NCI-H2107 treated with DMSO at 0.1 percent for 48 hours (cell line): ENCODE measurements around the gene SLC6A18.

Experiments
- DNase-seq: peaks from one replicate; lab custom pipeline; 2025; ENCODE audit not compliant: unreplicated experiment; lab: John Stamatoyannopoulos, UW

SLC6A18 gene

DNA sequence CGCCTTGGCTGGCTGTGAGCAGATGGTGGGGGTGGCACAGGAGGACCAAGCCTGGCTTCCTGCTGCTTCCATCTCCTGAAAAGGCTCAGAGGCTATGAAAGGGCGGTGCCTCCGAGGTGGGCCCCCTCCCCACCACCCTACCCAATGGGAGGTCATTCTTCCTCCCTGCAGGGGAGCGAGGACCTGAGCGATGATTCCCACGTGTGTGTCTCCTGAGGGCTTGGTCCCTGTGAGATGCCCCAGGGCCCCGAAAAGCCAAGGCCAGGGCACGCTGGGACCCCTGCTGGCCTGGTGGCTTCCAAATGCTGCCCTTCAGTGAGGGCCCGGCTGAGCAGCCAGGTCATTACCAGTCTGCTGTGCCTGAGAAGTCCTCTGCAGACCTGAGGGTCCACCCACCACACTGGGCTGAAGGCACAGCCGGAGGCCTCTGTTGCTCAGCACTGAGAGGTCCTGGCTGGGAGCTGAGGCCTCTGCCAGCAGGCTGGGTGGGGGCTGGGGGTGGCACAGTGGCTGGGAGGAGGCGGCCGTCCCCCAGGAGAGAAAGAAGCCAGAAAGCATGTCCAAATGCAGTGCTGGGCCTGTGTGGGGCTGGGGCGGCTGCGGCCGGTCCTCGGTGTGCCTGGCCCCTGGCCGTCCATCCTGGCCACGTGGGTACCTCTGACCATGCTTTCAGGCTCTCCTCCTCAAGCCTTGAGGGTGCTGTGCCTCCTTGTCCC, 37.8 kb upstream of the SLC6A18 start:
- DNase-seq: no peak

DNA sequence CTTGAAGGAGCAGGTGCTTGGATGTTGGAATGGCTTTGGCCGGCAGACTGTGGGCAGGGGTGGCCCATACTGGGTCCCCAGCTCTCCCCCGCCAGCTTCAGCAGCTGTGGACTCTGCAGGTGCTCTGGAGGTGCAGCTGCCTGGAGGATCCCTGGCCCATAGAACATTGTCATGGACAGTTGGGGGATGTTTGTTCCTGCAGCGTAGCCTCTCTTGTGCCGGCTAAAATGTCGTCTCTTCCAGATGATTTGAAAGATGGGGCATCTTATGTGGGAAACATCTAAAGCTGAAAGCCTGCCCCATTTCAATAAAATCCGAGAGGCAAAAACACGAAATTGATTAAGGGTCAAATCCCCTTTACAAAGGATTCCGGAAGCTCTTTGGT, 37.2 kb upstream of the SLC6A18 start:
- DNase-seq: no peak

DNA sequence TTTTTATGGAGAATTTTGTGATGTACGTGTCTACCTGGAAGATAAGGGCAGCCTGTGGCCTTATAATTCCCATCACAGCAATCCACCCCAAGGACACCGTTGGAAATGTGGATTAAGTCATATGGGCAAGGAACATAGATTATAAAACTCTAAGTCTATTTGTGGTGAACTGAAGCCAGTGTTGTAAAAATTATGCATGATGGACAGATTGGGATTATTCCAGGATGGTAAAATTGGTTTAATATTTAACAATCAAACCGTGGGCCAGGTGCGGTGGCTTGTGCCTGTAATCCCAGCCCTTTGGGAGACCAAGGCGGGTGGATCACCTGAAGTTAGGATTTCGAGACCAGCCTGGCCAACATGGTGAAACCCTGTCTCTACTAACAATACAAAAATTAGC, 36.7 kb upstream of the SLC6A18 start:
- DNase-seq: no peak

DNA sequence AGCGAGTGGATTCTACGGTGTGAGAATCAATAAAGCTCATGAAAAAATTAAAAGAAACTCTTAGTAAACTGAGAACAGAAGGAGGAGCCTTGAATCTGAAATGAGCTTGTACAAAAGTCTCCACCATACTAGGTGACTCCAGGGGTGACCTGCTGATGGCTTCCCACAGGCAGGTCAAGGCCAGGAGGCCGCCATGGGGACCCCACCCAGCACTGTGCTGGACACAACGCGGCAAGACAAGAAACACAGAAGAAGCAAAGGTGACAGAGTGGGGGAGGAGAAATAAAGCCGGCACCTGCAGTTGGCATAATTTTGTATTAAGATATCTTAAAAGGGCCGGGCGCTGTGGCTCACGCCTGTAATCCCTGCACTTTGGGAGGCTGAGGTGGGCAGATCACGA, 35.9 kb upstream of the SLC6A18 start:
- DNase-seq: no peak

DNA sequence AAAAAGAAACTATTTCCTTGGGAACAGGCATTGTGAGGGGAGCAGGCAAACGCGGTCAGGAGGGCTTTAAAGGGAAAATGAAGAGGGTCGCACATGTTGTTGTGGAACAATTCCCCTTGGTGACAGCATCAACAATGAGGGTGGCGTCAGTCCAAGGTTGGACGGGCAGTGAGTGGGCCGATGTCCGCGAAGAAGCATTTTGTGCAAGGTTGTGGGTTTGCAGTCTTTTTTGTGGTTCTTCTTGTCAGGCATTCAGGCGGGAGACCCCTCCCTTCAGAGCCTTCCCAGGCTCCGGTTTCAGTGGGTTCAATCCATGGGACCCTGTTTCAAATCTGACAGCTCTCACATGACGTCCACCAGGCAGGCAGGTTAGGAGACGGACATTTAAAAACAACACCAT, 34.9 kb upstream of the SLC6A18 start:
- DNase-seq: no peak

DNA sequence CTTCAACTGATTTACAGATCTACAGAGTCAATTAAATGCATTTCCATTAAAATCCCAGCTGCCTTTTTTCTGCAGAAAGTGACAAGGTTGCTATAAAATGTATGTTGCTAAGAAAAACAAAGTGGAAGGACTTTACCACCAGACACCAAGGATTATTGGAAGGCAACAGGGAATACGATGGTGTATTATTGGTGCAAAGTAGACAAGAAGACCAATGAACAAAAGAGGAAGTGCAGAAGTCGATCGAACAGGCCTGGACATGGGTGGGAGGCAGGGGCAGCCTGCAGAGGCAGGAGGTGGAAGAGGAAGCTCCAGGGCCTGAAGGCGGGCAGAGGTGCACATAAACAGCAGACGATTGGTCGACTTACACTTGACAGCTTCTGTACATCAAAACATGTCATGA, 34.3 kb upstream of the SLC6A18 start:
- DNase-seq: no peak

DNA sequence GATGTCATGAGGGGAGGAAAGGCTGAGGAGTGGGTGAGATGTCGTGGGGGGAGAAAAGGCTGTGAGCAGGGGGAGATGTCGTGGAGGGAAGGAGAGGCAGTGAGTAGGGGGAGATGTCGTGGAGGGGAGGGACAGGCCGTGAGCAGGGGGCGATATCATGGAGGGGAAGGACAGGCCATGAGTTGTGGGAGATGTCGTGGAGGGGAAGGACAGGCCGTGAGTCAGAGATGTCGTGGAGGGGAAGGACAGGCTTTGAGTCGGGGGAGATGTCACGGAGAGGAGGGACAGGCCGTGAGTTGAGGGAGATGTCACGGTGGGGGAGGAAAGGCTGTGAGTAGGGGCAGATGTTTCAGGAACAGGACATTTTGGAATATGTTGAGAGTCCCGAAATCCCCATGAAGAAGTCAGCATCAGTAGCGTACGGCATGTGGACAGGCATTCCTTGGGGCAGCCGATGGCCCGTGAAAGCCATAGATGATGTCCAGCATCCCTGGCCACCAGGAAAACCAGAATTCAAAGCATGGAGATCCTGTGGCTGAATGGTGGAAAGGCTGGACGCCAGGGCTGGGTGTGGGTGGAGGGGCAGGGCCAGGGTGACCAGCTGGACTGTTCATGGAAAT, 32.1 kb upstream of the SLC6A18 start:
- no peak for DNase-seq

DNA sequence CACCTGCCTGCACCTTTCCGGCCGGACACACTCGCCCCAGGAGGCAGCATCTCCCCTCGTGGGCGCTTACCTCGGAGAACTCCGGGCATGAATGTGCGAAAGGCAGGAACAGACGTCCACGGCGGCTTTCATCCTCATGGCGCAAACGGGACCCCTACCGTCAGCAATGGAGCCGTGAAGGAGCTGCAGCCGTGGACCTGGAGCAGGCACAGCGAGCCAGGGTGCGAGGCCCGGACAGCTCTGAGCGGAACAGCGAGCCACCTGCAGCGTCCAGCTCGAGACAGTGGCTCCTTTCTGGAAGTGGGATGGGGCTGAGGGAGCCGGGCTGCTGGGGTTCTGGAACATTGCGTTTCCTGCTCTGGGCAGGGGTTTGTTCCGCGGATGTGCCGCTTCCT, 31.6 kb upstream of the SLC6A18 start:
- no peak for DNase-seq

DNA sequence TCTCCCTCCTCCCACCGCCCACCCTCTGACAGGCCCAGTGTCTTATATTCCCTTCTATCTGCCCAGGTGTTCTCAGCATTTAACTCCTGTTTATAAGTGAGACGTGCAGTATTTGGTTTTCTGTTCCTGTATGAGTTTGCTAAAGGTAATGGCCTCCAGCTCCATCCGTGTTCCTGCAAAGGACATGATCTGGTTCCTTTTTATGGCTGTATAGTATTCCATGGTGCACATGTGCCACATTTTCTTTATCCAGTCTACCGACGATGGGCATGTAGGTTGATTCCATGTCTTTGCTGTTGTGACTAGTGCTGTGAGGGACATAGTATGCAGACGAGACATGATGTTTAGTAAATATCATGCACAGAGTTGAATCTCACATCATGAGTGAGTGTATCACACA, 30.8 kb upstream of the SLC6A18 start:
- no peak for DNase-seq

DNA sequence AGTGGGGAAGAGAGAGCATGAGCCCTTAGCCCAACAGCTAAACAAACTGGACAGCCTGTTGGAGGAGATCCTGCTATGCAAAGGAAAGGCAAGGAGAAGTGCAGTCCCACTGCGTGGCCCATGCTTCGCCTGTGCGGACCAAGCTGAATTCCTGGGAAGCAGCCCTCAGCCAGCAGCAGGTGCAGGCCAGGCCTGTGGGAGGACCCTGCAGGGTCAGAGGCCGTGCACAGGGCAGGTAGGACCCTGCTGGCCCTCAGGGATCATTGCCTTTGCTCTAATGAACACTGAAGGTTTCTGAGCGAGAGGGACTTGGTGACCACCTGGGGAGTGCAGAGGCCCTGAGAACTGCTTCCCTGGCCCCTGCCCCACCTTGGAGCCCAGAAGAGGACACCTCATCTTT, 29.7 kb upstream of the SLC6A18 start:
- no peak for DNase-seq

DNA sequence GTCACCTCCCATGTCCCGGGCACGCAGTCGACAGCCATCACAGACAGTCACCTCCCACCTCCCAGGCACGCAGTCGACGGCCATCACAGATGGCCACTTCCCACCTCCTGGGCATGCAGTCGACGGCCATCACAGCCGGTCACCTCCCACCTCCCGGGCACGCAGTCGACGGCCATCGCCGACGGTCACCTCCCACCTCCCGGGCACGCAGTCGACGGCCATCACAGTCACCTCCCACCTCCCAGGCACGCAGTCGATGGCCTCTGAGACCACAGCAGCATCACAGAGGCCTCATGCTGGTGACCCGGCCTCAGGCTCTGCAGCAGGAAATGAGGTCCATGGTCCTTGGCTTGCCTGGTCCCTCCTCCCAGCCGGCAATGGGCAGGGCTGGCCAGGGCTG, 29.3 kb upstream of the SLC6A18 start:
- no peak for DNase-seq

DNA sequence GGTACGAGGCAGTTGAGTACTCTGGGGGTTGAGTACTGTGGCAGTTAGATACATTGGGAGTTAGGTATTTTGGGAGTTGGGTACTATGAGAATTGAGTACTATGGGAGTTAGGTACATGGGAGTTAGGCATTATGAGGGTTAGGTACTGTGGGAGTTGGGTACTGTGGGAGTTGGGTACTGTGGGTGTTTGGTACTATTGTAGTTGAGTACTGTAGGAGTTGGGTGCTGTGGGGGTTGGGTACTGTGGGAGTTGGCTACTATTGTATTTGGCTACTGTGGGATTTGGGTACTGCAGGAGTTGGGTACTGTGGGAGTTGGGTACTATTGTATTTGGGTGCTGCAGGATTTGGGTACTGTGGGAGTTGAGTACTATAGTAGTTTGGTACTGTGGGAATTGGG, 28.6 kb upstream of the SLC6A18 start:
- DNase-seq: no peak

DNA sequence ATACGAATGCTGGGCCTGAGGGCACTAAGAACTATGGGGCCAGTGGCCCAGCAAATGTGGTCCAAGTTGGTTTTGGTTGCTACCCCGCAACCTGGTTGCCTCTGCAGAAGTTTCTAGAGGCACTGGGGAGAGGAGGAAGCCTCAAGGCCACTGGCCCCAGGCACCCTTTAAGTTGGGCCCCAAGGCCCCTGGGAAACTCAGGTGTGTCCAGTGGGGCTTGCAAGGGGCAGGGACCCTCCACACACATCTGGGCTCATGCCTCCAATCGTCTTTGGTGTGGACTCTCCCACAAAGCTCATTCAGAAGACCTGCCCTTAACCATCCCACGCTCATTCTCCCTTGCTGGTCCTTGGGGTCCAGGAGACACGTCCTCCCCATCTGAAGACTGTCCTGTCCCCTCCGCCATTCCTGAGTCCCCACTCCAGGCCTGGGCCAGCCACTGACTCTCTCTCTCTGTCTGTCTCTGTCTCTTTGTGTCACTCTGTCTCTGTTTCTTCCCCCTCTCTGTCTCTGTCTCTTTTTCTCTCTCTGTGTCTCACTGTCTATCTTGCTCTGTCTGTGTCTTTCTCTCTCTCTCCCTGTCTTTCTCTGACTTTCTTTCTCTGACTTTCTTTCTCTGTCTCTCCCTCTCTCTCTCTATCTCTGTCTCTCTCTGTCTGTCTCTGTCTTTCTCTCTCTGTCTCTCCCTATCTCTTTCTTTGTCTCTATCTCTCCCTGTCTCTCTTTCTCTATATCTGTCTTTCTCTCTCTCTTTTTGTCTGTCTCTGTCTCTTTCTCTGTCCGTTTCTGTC, 27.1 kb upstream of the SLC6A18 start:
- no peak for DNase-seq

DNA sequence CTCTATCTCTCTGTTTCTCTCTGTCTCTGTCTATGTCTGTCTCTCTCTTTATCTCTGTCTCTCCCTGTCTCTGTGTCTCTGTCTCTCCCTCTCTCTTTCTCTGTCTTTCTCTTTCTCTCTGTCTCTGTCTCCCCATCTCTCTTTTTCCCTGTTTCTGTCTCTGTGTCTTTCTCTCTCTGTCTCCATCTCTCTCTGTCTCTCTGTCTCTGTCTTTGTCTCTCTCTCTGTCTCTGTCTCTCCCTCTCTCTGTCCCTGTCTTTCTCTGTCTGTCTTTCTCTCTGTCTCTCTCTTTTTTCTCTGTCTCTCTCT, 25.9 kb upstream of the SLC6A18 start:
- DNase-seq: no peak

DNA sequence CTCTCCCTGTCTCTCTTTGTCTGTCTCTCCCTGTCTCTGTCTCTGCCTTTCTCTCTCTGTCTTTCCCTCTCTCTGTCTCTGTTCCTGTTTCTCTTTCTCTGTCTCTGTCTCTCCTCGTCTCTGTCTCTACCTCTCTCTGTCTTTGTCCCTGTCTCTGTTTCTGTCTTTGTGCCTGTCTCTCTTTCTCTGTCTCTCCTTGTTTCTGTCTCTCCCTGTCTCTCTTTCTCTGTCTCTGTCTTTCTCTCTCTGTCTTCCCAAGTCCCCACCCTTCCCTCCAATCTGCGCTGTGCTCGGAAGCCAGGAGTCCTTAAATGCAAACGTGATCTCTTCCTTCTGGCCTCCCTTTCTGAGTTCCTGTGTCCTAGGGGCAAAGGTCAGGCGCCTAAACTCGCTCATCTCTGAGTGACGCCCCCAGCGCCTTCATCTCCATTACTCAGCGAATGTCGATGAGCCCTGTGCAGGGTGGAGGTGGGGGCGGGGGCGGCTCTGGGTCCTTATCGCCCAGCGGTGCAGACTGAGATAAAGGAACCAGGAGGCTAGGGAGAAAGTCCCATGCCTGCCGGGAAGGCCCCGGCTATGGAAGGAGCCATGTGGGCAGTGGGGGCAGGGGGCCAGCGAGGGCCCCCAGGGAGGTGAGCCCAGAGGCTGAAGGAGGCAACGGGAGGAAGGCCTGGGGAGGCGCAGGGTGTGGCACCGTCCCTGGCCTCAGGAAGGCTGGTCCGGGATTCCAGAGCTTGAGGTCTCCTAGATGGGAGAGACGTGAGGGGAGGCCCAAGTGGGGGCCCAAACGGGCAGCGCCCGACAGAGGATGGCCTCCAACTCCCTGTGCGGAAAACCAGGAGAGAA, 25.3 kb upstream of the SLC6A18 start:
- DNase-seq: no peak

DNA sequence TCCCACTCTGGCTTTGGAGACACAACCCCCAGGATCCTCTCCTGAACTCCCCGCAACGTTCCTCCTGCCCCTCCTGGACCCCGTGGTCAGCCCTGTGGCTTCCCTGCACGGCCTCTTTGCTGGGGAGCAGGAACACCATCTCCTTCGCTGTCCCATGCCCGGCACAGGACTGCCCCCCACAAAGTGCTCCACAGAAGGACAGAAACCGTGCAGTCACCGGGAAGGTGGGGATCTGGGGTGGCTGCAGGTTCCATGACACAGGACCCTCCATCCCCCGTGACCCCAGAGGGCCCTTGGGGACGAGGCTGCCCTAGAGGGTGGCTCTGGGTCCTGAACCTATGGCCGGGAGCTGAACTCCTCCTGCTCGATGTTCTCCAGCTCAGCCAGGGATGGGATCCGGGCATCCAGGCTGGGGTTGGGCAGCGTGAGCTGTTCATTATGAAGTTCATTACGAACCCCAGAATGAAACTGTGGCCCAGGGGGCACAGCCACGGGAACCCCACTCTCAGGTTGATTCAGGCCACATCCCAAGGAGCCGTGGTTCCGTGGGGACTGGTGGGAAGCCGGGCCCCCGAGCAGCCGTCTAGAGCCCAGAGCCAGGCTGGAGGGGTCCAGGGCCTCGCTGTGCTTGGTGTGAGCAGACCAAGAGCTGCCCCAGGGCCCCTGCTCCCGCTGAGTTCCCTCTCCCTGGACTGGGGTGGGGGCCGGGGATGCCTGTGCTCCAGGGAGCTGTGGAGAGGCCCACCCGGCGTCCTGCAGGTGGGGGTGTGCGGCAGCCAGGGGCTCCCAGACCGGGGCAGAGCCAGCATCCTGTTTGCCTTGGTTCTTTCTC, 24.5 kb upstream of the SLC6A18 start:
- no peak for DNase-seq

DNA sequence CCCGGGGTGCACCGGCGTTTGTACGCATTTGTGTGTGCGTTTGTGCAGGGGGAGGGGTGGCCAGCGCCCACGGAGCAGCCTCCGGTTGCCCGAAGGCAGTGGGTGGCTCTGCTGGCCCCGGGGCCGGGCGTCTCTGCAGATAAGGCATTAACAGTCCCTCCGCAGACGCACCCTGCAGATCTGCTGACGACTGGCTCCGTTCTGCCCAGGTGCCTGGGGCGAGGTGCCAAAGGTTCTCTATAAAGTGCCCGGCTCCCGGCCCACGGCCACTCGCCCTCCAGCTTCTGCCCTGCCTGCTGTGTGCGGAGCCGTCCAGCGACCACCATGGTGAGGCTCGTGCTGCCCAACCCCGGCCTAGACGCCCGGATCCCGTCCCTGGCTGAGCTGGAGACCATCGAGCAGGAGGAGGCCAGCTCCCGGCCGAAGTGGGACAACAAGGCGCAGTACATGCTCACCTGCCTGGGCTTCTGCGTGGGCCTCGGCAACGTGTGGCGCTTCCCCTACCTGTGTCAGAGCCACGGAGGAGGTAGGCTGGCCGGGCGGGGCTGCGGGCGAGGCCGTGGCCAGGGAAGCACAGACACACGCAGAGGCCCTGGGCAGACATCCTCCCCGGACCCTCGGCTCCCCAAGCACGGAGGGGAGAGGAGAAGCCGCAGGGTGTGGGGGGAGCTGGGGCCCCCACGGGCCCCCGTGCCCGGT, 23.7 kb upstream of the SLC6A18 start, which contains the start of gene SLC6A19:
Gene SLC6A19, plus strand, starts transcription at position 269 of the 699 bp plus-strand sequence. Its CDS starts 56 bp downstream, at position 325.
- DNase-seq: no peak

DNA sequence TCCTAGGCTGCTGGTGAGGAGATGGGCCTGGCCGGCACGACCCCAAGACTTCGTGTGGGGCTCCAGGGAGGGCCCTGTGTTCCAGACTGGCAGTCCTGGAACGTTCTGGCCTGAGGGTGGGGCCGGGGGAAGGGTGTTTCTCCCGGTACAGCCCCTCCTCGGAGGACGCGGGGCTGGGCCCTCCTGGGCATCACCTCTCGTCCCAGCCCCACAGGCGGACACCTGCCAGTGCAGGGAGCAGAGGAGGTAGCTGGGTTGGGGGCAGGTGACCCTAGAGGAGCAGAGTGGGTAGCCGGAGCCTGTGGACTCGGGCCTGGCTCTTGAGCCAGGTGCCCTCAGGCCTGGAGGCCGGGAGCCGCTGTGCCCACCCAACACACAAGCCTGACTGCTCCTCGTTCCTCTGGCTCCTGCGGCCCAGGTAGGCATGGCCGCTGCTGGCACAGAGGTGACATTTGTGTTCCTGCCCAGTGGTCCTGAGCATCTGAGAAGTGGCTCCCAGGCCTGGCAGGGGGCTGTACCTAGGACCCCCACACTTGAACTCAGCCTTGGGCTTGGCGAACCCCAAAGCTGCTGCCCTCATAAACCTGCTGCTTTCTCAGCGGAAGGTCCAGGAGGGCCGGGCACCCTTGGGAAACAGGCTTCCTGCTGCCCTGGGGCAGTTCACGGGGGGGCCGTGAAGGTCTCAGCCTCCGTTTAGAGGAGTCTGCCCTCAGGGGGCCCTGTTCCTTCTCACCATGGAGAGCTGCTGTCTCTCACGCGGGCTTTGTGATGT, 23.0 kb upstream of the SLC6A18 start:
- DNase-seq: no peak

DNA sequence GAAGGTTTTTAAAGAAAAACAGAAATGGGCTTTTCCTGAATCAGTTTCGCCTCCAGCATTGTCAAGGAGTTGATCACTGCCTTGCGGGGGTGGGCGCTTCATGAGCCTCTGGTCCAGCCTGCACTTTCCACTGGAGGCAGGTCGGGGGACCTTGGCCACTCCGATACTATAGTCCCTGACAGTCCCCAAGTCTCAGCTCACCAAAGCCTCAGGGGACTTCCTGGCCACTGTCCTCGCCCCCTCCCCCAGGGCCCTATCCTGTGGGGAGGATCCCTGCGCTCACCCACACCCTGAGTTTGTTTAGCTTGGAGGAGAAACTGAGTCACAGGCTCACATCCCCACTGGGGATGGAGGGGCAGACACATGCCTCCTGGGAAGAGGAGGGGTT, 22.4 kb upstream of the SLC6A18 start:
- DNase-seq: no peak
